Naive thymus-derived CD4-positive, alpha-beta T cell (primary cell): ENCODE data around the gene SLC29A2. TPM values are rescaled to one million over a fixed set of nuclear protein-coding genes. Genes with fewer than 3 reads are reported as not detected.
"Not testable (repeated sequence)": the region's sequence is repeated elsewhere in the genome, so short reads cannot be mapped to it uniquely, and the experiment has no call there.

Experiments used
- ATAC-seq: fragments of 150-1000 bp; cut with Tn5 transposase; 2 replicates; pipeline ENCODE4 v1.10.0; 2021; ENCODE audit warnings: mild to moderate bottlenecking, moderate library complexity
- CTCF ChIA-PET: fragments of 350-600 bp; sonication (Branson Sonifier 250); formaldehyde crosslinking; loops from one replicate; lab custom pipeline; 2021; ENCODE audit warnings: antibody characterized with exemption; lab: Charles Lee
- POLR2A ChIA-PET: fragments of 350-600 bp; sonication (Branson Sonifier 250); formaldehyde crosslinking; loops from one replicate; lab custom pipeline; 2021; ENCODE audit warnings: antibody characterized with exemption, inconsistent platforms; lab: Charles Lee
- DNase-seq, 9 donors: peaks; one replicate each; pipeline versions ENCODE4 v3.0.0 to v3.0.0-alpha.2; 2020 to 2022; ENCODE audit warnings: mixed read lengths in 1 of 9
- H3K27ac ChIP-seq: one replicate; pipeline ENCODE4 v1.7.0; 2013; ENCODE audit warnings: mild to moderate bottlenecking, low read depth, low read length, moderate library complexity
- H3K27me3 ChIP-seq, 2 donors: one replicate each; pipeline ENCODE4 v1.7.0; 2013; ENCODE audit warnings: low read length in 2 of 2, mild to moderate bottlenecking in 2 of 2, moderate library complexity in 2 of 2; ENCODE audit not compliant: control insufficient read depth in 2 of 2, insufficient read depth in 2 of 2
- H3K36me3 ChIP-seq, 3 experiments: 1 replicate in 2 of 3; 2 replicates in 1 of 3; pipeline ENCODE4 v1.7.0; 2013; ENCODE audit warnings: low read length in 3 of 3, mild to moderate bottlenecking in 3 of 3, moderate library complexity in 1 of 3; ENCODE audit not compliant: insufficient read depth in 3 of 3, control insufficient read depth in 2 of 3
- H3K4me1 ChIP-seq, 2 donors: one replicate each; pipeline ENCODE4 v1.7.0; 2013; ENCODE audit warnings: low read length in 2 of 2, mild to moderate bottlenecking in 2 of 2, moderate library complexity in 1 of 2; ENCODE audit not compliant: control insufficient read depth in 2 of 2, insufficient read depth in 2 of 2
- H3K4me3 ChIP-seq: 2 replicates; pipeline ENCODE4 v1.7.0; 2013; ENCODE audit warnings: mild to moderate bottlenecking, low read length
- H3K9me3 ChIP-seq, 3 experiments: 1 replicate in 2 of 3; 2 replicates in 1 of 3; pipeline ENCODE4 v1.7.0; 2013; ENCODE audit warnings: low read length in 3 of 3; ENCODE audit not compliant: control insufficient read depth in 2 of 3
- H3K27ac Mint-ChIP-seq, 9 donors: one replicate each; pipeline ENCODE4 v1.8.0; 2020 to 2022; ENCODE audit warnings: mixed read lengths in 9 of 9, mild to moderate bottlenecking in 8 of 9, moderate library complexity in 5 of 9, inconsistent platforms in 2 of 9
- H3K27me3 Mint-ChIP-seq, 5 donors: one replicate each; pipeline ENCODE4 v1.8.0; 2021 to 2022; ENCODE audit warnings: mixed read lengths in 5 of 5, mild to moderate bottlenecking in 1 of 5
- H3K36me3 Mint-ChIP-seq, 5 donors: one replicate each; pipeline ENCODE4 v1.8.0; 2020 to 2022; ENCODE audit warnings: mixed read lengths in 5 of 5, mild to moderate bottlenecking in 3 of 5, inconsistent platforms in 1 of 5
- H3K4me1 Mint-ChIP-seq, 7 donors: one replicate each; pipeline ENCODE4 v1.8.0; 2020 to 2022; ENCODE audit warnings: mixed read lengths in 7 of 7, mild to moderate bottlenecking in 3 of 7, inconsistent platforms in 1 of 7
- H3K4me3 Mint-ChIP-seq, 10 donors: one replicate each; pipeline ENCODE4 v1.8.0; 2020 to 2022; ENCODE audit warnings: mild to moderate bottlenecking in 10 of 10, mixed read lengths in 10 of 10, moderate library complexity in 6 of 10, inconsistent platforms in 2 of 10
- H3K9me3 Mint-ChIP-seq, 11 donors: one replicate each; pipeline ENCODE4 v1.8.0; 2020 to 2022; ENCODE audit warnings: mixed read lengths in 11 of 11, mild to moderate bottlenecking in 4 of 11, inconsistent platforms in 1 of 11, moderate library complexity in 1 of 11
- intact Hi-C, 2 donors: fragments of 100-400 bp; cut with micrococcal nuclease; formaldehyde crosslinking; loops; one replicate each; pipeline ENCODE4 v1.15.1; 2023
- polyA plus RNA-seq, 2 donors: library from polyadenylated mRNA; unstranded; fragments of 300-500 nt; fragmentation: Illumina TruSeq; gene quantifications; one replicate each; pipeline ENCODE4 v1.2.3, GENCODE V29; 2021
- total RNA-seq, 6 experiments: library from RNA in 5 of 6; stranded (reverse) in 5 of 6; gene quantifications; 1 replicate in 5 of 6; 2 replicates in 1 of 6; pipeline ENCODE4 v1.2.3 and lab custom pipeline; 2021 to 2026

SLC29A2 gene
- total and polyA plus RNA-seq, 7 experiments from 2014 or later: 2.7 to 18.9 (median 7.0) TPM

DNA sequence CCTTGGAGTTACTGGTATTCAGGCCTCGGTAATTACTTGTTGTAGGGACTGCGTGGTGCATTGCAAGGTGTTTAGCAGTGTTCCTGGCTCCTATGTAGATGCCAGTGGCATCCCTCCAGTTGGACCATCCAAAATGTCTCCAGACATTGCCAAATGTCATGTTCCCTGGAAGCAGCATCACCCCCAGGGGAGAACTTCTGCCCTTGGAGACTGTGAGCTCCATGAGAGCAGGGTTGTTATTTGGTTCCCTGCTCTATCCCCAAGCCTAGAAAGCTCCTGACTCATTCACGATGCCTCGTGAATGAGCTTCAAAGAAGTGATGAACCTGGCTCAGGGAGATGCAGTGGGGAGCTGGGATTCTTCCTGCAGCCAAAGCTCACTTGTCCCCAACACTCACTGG, 50.0 kb downstream of the SLC29A2 start:
- intact Hi-C loops: no loop called here

GRCh38 chr11:66320748-66321147, 50.8 kb downstream of the SLC29A2 start:
- H3K4me3 ChIP-seq, H3K9me3 ChIP-seq, DNase-seq, ATAC-seq, H3K9me3 Mint-ChIP-seq, H3K27me3 ChIP-seq, H3K36me3 ChIP-seq, H3K27me3 Mint-ChIP-seq, H3K27ac ChIP-seq, H3K4me3 Mint-ChIP-seq, CTCF ChIA-PET, intact Hi-C loops: not testable (repeated sequence)
- Mint-ChIP-seq H3K36me3 (peaks cover 0 to 12% (median 0%) of the 10 kb centered on the region in 5 donors), H3K27ac (peak overlapping the region in 4 of 9 donors; percentile 67 to 100 (median 98)), H3K4me1 (peaks cover 31 to 79% (median 69%) of the 10 kb centered on the region in 7 donors)
- peaks cover 23 to 41% of the 10 kb centered on the region in 2 donors for H3K4me1 ChIP-seq
- POLR2A ChIA-PET: interaction anchor here (0.6 kb wide), 1 partner anchor 66 kb away, joined by 3 read pairs; no protein-coding TSS in a partner anchor

More for the DNA sequence above, 50.0 kb downstream of the SLC29A2 start:
- Mint-ChIP-seq H3K27me3 (peaks cover 0 to 9% (median 0%) of the 10 kb centered on the region in 5 donors), H3K4me1 (peaks cover 34 to 81% (median 70%) of the 10 kb centered on the region in 7 donors), H3K27ac (peak overlapping the region in 6 of 9 donors; percentile 43 to 90 (median 86)), H3K9me3 (peaks cover 0 to 9% (median 0%) of the 10 kb centered on the region in 11 donors), H3K4me3 (peak overlapping the region in 1 of 10 donors; percentile 16), H3K36me3 (peaks cover 0 to 12% (median 0%) of the 10 kb centered on the region in 5 donors)
- CTCF ChIA-PET: interaction anchor here (1.9 kb wide), 1 partner anchor 9 kb away, joined by 13 read pairs; no protein-coding TSS in a partner anchor
- no peak overlapping the region for H3K4me3 ChIP-seq
- POLR2A ChIA-PET: interaction anchor here (1.1 to 1.5 kb wide), 2 partner anchors 9 to 23 kb away, joined by 5 to 23 read pairs; partner anchors contain the start of gene BRMS1
- H3K27me3 ChIP-seq: no peaks in the 10 kb centered on the region
- H3K4me1 ChIP-seq: peaks cover 25 to 48% of the 10 kb centered on the region in 2 donors
- ATAC-seq (no peak), DNase-seq (no peak)
- peak overlapping the region; percentile 37 for H3K27ac ChIP-seq
- no peaks in the 10 kb centered on the region for H3K9me3 ChIP-seq
- no peaks in the 10 kb centered on the region for H3K36me3 ChIP-seq

- POLR2A ChIA-PET: interaction anchor here (0.6 kb wide), 1 partner anchor 66 kb away, joined by 3 read pairs; no protein-coding TSS in a partner anchor
- CTCF ChIA-PET: interaction anchor here (0.8 kb wide), 1 partner anchor 9 kb away, joined by 3 read pairs; no protein-coding TSS in a partner anchor
- DNase-seq, H3K27ac ChIP-seq, ATAC-seq, H3K9me3 Mint-ChIP-seq, H3K36me3 ChIP-seq, H3K27me3 Mint-ChIP-seq, H3K9me3 ChIP-seq, H3K27me3 ChIP-seq, intact Hi-C loops, H3K4me3 ChIP-seq: not testable (repeated sequence)
- peaks cover 33 to 79% (median 70%) of the 10 kb centered on the region in 7 donors for H3K4me1 Mint-ChIP-seq
- peak overlapping the region in 4 of 10 donors; percentile 12 to 83 (median 52) for H3K4me3 Mint-ChIP-seq
- H3K4me1 ChIP-seq: peaks cover 23 to 41% of the 10 kb centered on the region in 2 donors
- peaks cover 0 to 12% (median 0%) of the 10 kb centered on the region in 5 donors for H3K36me3 Mint-ChIP-seq
- peak overlapping the region in 8 of 9 donors; percentile 65 to 100 (median 99) for H3K27ac Mint-ChIP-seq
Measured at GRCh38 chr11:66320289-66320688, 51.3 kb downstream of the SLC29A2 start.

- POLR2A ChIA-PET: interaction anchor here (0.6 to 2.9 kb wide), 9 partner anchors 8 to 817 kb away, joined by 3 to 26 read pairs (median 4); partner anchors contain the start of genes BRMS1, MUS81, SLC29A2 and YIF1A
Measured at GRCh38 chr11:66318600-66318970, 53.0 kb downstream of the SLC29A2 start.

GRCh38 chr11:66317723-66318599, 53.6 kb downstream of the SLC29A2 start:
- Histone ChIP-seq H3K9me3 (no peaks in the 10 kb centered on the region), H3K36me3 (no peaks in the 10 kb centered on the region), H3K27ac (peak overlapping the region; percentile 99), H3K27me3 (no peaks in the 10 kb centered on the region), H3K4me1 (peaks cover 32 to 60% of the 10 kb centered on the region in 2 donors), H3K4me3 (peak overlapping the region; percentile 54)
- Mint-ChIP-seq H3K36me3 (peaks cover 0 to 12% (median 0%) of the 10 kb centered on the region in 5 donors), H3K4me3 (peak overlapping the region; percentile 45 to 89 (median 83)), H3K9me3 (peaks cover 0 to 5% (median 0%) of the 10 kb centered on the region in 11 donors), H3K27me3 (peaks cover 0 to 9% (median 0%) of the 10 kb centered on the region in 5 donors), H3K4me1 (peaks cover 39 to 78% (median 63%) of the 10 kb centered on the region in 7 donors), H3K27ac (peak overlapping the region; percentile 88 to 100 (median 99))
- DNase-seq (peak in 7 of 9 donors; percentile 79 to 96 (median 86)), ATAC-seq (peak; percentile 93)
- CTCF ChIA-PET: interaction anchor here (1.0 to 2.1 kb wide), 3 partner anchors 9 to 69 kb away, joined by 3 to 14 read pairs (median 4); no protein-coding TSS in a partner anchor
- intact Hi-C loops: loop anchor here in 1 of 2 donors (1.0 to 5.0 kb wide), 3 partner anchors 10 to 1189 kb away; partner anchors contain the start of genes BRMS1, CDK2AP2 and PITPNM1
- POLR2A ChIA-PET: interaction anchor here (0.6 to 2.9 kb wide), 17 partner anchors 9 to 894 kb away, joined by 3 to 26 read pairs (median 4); partner anchors contain the start of genes B4GAT1, BRMS1, MUS81 and SLC29A2

More at GRCh38 chr11:66318600-66318970, 53.0 kb downstream of the SLC29A2 start:
- Histone ChIP-seq H3K4me3 (peak overlapping the region; percentile 31), H3K27ac (peak overlapping the region; percentile 99), H3K4me1 (peaks cover 27 to 54% of the 10 kb centered on the region in 2 donors), H3K27me3 (no peaks in the 10 kb centered on the region), H3K36me3 (no peaks in the 10 kb centered on the region), H3K9me3 (no peaks in the 10 kb centered on the region)
- H3K4me3 Mint-ChIP-seq: peak overlapping the region; percentile 45 to 89 (median 83)
- DNase-seq: no peak
- peaks cover 39 to 82% (median 68%) of the 10 kb centered on the region in 7 donors for H3K4me1 Mint-ChIP-seq
- H3K27ac Mint-ChIP-seq: peak overlapping the region; percentile 88 to 100 (median 99)
- H3K9me3 Mint-ChIP-seq: peaks cover 0 to 7% (median 0%) of the 10 kb centered on the region in 11 donors
- H3K27me3 Mint-ChIP-seq: peaks cover 0 to 9% (median 0%) of the 10 kb centered on the region in 5 donors
- no peak for ATAC-seq
- H3K36me3 Mint-ChIP-seq: peaks cover 0 to 12% (median 0%) of the 10 kb centered on the region in 5 donors
- intact Hi-C loops: loop anchor here in 1 of 2 donors (1.0 to 5.0 kb wide), 2 partner anchors 10 to 1189 kb away; partner anchors contain the start of genes CDK2AP2 and PITPNM1
- CTCF ChIA-PET: interaction anchor here (0.6 to 2.1 kb wide), 3 partner anchors 8 to 1618 kb away, joined by 3 to 14 read pairs (median 3); no protein-coding TSS in a partner anchor
